ENCODE measurements around the gene SEC14L1. TPM values are rescaled to one million over a fixed set of nuclear protein-coding genes. Genes with fewer than 3 reads are reported as not detected.

SEC14L1 gene
- polyA plus RNA-seq, 1 experiment: 25.2 TPM

GRCh38 chr17:77105706-77106105, 35.1 kb upstream of the SEC14L1 start:
- H3K4me3 ChIP-seq (ENCODE audit: low read depth, low read length): no peak overlapping the region
- no peaks in the 10 kb centered on the region for H3K36me3 ChIP-seq (ENCODE audit: control insufficient read depth, insufficient read depth, low read length)
- CTCF ChIA-PET: interaction anchor here (0.8 kb wide), 1 partner anchor 12 kb away, joined by 5 read pairs; no protein-coding TSS in a partner anchor
- POLR2A ChIA-PET: no interaction called here
- no peak for DNase-seq (ENCODE audit: low read depth)
- no peaks in the 10 kb centered on the region for H3K27me3 ChIP-seq (ENCODE audit: control insufficient read depth, insufficient read depth, low read length)
- TF ChIP-seq CTCF (IDR thresholded peaks at IDR 0.05; ENCODE audit: insufficient read depth, low read depth, low read length): no peak

GRCh38 chr17:77106874-77107358, 33.9 kb upstream of the SEC14L1 start:
- no peak for TF ChIP-seq CTCF (IDR thresholded peaks at IDR 0.05; ENCODE audit: insufficient read depth, low read depth, low read length)
- Histone ChIP-seq H3K27me3 (ENCODE audit: control insufficient read depth, insufficient read depth, low read length) (no peaks in the 10 kb centered on the region), H3K4me3 (ENCODE audit: low read depth, low read length) (no peak overlapping the region), H3K36me3 (ENCODE audit: control insufficient read depth, insufficient read depth, low read length) (no peaks in the 10 kb centered on the region)
- no peak for DNase-seq (ENCODE audit: low read depth)
- ChIA-PET POLR2A (no interaction called here), CTCF (interaction anchor here (0.6 kb wide), 1 partner anchor 1305 kb away, joined by 3 read pairs; no protein-coding TSS in a partner anchor)

DNA sequence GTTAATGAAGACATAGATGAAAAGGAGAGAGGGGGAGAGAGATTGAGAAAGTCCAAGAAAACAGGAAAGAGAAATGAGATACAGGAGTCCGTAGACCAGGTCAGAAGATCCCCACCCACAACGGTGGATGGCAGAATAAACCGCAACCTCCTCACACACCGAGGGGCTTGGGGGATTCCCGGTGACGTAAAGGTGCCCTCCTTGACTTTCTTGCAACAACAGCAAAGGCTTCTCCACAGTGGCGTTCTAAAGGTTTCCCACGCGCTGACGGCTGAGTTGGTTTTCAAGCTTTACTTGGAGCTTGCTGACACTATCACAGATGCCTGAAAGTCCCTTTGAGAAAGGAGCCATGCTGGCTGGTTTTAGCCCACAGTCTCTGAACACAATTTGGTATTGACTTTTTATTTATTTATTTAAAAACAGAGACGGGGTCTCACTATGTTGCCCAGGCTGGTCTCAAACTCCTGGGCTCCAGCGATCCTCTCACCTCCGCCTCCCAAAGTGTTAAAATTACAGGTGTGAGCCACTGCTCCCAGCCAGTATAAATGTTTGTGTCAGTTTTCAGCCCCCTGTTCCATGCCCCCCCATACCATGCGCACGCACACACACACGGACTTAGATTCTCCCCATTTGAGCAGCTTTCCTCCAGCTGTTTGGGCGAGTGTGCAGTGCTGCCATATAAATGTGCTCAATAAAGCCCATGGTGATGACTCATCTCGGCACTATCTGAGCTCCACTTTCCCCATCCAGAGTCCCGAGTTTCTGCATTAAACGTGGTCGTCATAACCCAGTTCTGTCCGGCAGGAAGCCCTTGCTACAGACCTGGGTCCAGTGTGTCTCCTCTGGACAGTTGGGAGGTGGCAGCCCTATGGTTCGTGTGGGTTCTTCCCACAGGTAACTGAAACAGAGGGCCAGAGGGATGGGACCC, 33.0 kb upstream of the SEC14L1 start:
- CTCF ChIA-PET: interaction anchor here (0.6 to 1.2 kb wide), 5 partner anchors 17 to 1304 kb away, joined by 3 to 5 read pairs (median 3); no protein-coding TSS in a partner anchor
- no peaks in the 10 kb centered on the region for H3K27me3 ChIP-seq (ENCODE audit: control insufficient read depth, insufficient read depth, low read length)
- DNase-seq (ENCODE audit: low read depth): peak; percentile 24
- H3K36me3 ChIP-seq (ENCODE audit: control insufficient read depth, insufficient read depth, low read length): no peaks in the 10 kb centered on the region
- POLR2A ChIA-PET: interaction anchor here (0.5 kb wide), 1 partner anchor 17 kb away, joined by 3 read pairs; no protein-coding TSS in a partner anchor
- H3K4me3 ChIP-seq (ENCODE audit: low read depth, low read length): no peak overlapping the region
- no peak for TF ChIP-seq CTCF (IDR thresholded peaks at IDR 0.05; ENCODE audit: insufficient read depth, low read depth, low read length)

DNA sequence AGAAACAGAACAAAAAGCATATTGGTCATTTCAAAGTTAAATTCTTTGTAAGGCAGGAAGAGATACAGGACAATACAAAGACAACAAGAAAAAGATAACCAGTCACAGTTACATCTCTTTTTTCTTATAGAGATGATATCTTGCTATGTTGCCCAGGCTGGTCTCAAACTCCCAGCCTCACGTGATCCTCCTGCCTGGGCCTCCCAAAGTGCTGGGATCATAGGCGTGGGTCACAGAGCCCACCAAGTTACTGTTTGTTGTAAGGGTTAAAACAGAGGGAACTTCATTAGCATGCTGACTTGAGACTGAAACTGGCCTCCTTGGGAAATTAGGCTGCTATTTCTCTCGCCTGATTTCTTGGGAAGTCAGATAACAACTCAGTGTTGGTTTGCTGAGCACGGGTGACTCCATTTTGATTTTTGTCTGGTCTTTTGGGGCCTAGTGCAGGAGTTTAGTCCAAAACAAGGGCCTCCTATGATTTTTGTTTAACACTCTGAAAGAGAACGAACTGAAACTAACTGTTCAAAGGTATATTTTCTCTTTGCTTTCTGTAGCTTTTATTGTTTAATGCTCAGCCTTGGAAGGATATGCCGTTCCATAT, 31.5 kb upstream of the SEC14L1 start:
- H3K4me3 ChIP-seq (ENCODE audit: low read depth, low read length): no peak overlapping the region
- ChIA-PET POLR2A (no interaction called here), CTCF (interaction anchor here (1.4 to 1.5 kb wide), 3 partner anchors 12 to 36 kb away, joined by 3 to 4 read pairs (median 3); no protein-coding TSS in a partner anchor)
- H3K36me3 ChIP-seq (ENCODE audit: control insufficient read depth, insufficient read depth, low read length): no peaks in the 10 kb centered on the region
- DNase-seq (ENCODE audit: low read depth): no peak
- TF ChIP-seq CTCF (IDR thresholded peaks at IDR 0.05; ENCODE audit: insufficient read depth, low read depth, low read length): no peak
- H3K27me3 ChIP-seq (ENCODE audit: control insufficient read depth, insufficient read depth, low read length): no peaks in the 10 kb centered on the region
